ENCODE results near the gene OPCML. TPM values are rescaled to one million over a fixed set of nuclear protein-coding genes. Genes with fewer than 3 reads are reported as not detected.

OPCML gene
- total and polyA plus RNA-seq, 2 of the 13 experiments (the other 11 are each of a cell fraction or from before 2014, with no cell fraction given), result not detected

- no peak for TF ChIP-seq ZNF709 (CRISPR knock-in tag; IDR thresholded peaks at IDR 0.05)
- no peak for TF ChIP-seq SP5 (CRISPR knock-in tag; IDR thresholded peaks at IDR 0.05; ENCODE audit: borderline replicate concordance, low read depth)
- TF ChIP-seq REXO4 (CRISPR knock-in tag; IDR thresholded peaks at IDR 0.05; ENCODE audit: borderline replicate concordance), result no peak
- TF ChIP-seq ZNF510 (CRISPR knock-in tag; IDR thresholded peaks at IDR 0.05; ENCODE audit: low read depth), result no peak
- no peak for TF ChIP-seq MIXL1 (CRISPR knock-in tag; IDR thresholded peaks at IDR 0.05)
- TF ChIP-seq ATM (IDR thresholded peaks at IDR 0.05; ENCODE audit: borderline replicate concordance), result no peak
- no peak for TF ChIP-seq RBM22 (optimal IDR thresholded peaks at IDR 0.05; ENCODE audit: low read length)
- no peak for TF ChIP-seq BATF2 (CRISPR knock-in tag; IDR thresholded peaks at IDR 0.05)
- TF ChIP-seq TAF1 (CRISPR knock-in tag; IDR thresholded peaks at IDR 0.05), result no peak
- no peak for TF ChIP-seq KLF15 (CRISPR knock-in tag; IDR thresholded peaks at IDR 0.05; ENCODE audit: borderline replicate concordance)
- TF ChIP-seq NONO (IDR thresholded peaks at IDR 0.05), result no peak
- TF ChIP-seq NONO (CRISPR knock-in tag; conservative IDR thresholded peaks at IDR 0.05), result no peak
- no peak for TF ChIP-seq ARHGAP35 (CRISPR knock-in tag; IDR thresholded peaks at IDR 0.05; ENCODE audit: borderline replicate concordance)
- TF ChIP-seq HMGXB3 (CRISPR knock-in tag; IDR thresholded peaks at IDR 0.05; ENCODE audit: borderline replicate concordance), result no peak
Observed at GRCh38 chr11:132648851-132649250, 883.5 kb downstream of the OPCML start (continued).

All from HepG2 (cell line).